GM08714 (cell line): ENCODE results near the gene NUDT22.

ENCODE experiments used
- H3K4me3 ChIP-seq: fragments of 200-500 bp; sonication (Bioruptor generic); 2 replicates; pipeline ENCODE4 v1.5.1; 2014; ENCODE audit warnings: mild to moderate bottlenecking, low read length, inconsistent platforms
- ZNF274 ChIP-seq: IDR thresholded peaks from 2 replicates; pipeline ENCODE4 v1.6.1; 2012; ENCODE audit warnings: mild to moderate bottlenecking, low read depth, low read length

Gene NUDT22

GRCh38 chr11:64256300-64256699, 30.2 kb downstream of the NUDT22 start:
- no peak for TF ChIP-seq ZNF274

DNA sequence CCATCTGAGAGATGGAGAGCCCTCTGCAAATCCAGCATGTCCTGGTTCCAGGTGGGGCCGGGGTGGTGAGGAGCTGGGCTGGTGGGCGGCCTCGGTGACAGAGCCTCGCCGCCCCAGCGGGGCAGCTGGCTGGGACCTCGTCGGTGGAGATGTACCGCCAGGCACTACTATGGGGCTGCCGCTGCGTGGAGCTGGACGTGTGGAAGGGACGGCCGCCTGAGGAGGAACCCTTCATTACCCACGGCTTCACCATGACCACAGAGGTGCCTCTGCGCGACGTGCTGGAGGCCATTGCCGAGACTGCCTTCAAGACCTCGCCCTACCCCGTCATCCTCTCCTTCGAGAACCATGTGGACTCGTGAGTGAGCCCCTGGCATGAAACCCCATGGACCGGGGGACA, 32.3 kb downstream of the NUDT22 start:
- H3K4me3 ChIP-seq, result no peak overlapping the region
- no peak for TF ChIP-seq ZNF274

More at GRCh38 chr11:64256300-64256699, 30.2 kb downstream of the NUDT22 start:
- no peak overlapping the region for H3K4me3 ChIP-seq

GRCh38 chr11:64258946-64259532, 33.0 kb downstream of the NUDT22 start:
- H3K4me3 ChIP-seq, result no peak overlapping the region
- TF ChIP-seq ZNF274, result no peak

DNA sequence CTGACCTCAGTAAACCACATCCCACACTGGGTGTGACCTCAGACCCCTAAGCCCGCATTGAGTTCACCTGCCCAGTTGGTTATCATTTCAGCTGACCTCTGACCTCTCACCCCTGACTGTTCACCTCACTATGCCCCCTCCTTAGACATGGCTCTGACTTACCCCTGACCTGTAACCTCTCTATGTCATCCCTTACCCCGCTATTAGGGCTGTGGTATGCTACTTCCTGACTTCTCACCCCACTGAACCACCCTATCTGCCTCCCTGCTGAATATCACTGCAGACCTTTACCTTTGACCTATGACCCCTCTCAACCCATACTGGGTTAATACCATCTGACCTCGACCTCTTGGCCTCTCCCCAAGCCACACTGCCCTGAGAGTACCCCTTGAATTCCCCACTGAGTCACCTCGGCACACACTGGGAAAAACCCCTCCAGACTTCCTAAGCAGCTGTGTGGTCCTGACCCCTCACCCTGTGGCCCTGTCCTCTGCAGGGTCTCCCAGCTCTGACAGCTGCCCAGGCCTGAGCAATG, 33.5 kb downstream of the NUDT22 start:
- no peak overlapping the region for H3K4me3 ChIP-seq
- no peak for TF ChIP-seq ZNF274

- TF ChIP-seq ZNF274, result no peak
- no peak overlapping the region for H3K4me3 ChIP-seq
Measured at GRCh38 chr11:64260147-64260708, 34.2 kb downstream of the NUDT22 start.

DNA sequence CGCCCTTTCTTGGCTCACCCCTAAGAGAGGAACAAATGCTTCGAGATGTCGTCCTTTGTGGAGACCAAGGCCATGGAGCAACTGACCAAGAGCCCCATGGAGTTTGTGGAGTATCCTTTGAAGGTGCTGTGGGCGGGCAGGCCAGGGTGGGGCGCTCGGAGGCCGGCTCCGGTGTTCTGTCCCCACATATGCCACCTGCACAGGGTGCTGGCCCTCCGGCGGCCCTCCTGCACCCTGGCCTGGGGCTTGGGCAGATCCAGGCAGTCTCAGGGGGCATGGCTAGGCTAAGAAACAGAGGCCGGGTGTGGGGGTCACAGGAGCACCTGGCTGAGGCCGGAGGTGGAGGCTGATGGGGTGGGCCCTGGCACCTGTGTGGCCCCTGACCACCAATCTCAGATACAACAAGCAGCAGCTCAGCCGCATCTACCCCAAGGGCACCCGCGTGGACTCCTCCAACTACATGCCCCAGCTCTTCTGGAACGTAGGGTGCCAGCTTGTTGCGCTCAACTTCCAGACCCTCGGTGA, 35.5 kb downstream of the NUDT22 start:
- no peak for TF ChIP-seq ZNF274
- no peak overlapping the region for H3K4me3 ChIP-seq

- no peak for TF ChIP-seq ZNF274
- no peak overlapping the region for H3K4me3 ChIP-seq
Measured at GRCh38 chr11:64262271-64263002, 36.4 kb downstream of the NUDT22 start.

GRCh38 chr11:64263021-64263946, 37.2 kb downstream of the NUDT22 start:
- H3K4me3 ChIP-seq, result no peak overlapping the region
- no peak for TF ChIP-seq ZNF274

GRCh38 chr11:64263947-64264317, 37.9 kb downstream of the NUDT22 start:
- TF ChIP-seq ZNF274, result no peak
- no peak overlapping the region for H3K4me3 ChIP-seq

- TF ChIP-seq ZNF274, result no peak
- no peak overlapping the region for H3K4me3 ChIP-seq
Measured at GRCh38 chr11:64264371-64264852, 38.3 kb downstream of the NUDT22 start.

- TF ChIP-seq ZNF274, result no peak
- H3K4me3 ChIP-seq, result no peak overlapping the region
Measured at GRCh38 chr11:64265176-64266160, 39.4 kb downstream of the NUDT22 start.

- H3K4me3 ChIP-seq, result no peak overlapping the region
- TF ChIP-seq ZNF274, result no peak
Measured at GRCh38 chr11:64266339-64266738, 40.3 kb downstream of the NUDT22 start.

- H3K4me3 ChIP-seq, result no peak overlapping the region
Measured at GRCh38 chr11:64267207-64267945, 41.3 kb downstream of the NUDT22 start.

More at GRCh38 chr11:64267207-64267945, 41.3 kb downstream of the NUDT22 start:
- no peak for TF ChIP-seq ZNF274
